ENCODE measurements around the gene RASGRP1.

The RASGRP1 gene

GRCh38 chr15:38474155-38474757 is 90.4 kb downstream of the RASGRP1 start:
- H3K4me3 ChIP-seq (replicated peaks; ENCODE audit: low read depth, low read length): no peak overlapping the region
- peak; percentile 17 for DNase-seq (ENCODE audit: extremely low read depth, insufficient read length)
- no peaks in the 10 kb centered on the region for H3K27me3 ChIP-seq (replicated peaks; ENCODE audit: control insufficient read depth, insufficient read depth, low read length)
- peaks cover 8% of the 10 kb centered on the region for H3K36me3 ChIP-seq (ENCODE audit: control insufficient read depth, insufficient read depth, low read length)
- TF ChIP-seq, protein P1, sequence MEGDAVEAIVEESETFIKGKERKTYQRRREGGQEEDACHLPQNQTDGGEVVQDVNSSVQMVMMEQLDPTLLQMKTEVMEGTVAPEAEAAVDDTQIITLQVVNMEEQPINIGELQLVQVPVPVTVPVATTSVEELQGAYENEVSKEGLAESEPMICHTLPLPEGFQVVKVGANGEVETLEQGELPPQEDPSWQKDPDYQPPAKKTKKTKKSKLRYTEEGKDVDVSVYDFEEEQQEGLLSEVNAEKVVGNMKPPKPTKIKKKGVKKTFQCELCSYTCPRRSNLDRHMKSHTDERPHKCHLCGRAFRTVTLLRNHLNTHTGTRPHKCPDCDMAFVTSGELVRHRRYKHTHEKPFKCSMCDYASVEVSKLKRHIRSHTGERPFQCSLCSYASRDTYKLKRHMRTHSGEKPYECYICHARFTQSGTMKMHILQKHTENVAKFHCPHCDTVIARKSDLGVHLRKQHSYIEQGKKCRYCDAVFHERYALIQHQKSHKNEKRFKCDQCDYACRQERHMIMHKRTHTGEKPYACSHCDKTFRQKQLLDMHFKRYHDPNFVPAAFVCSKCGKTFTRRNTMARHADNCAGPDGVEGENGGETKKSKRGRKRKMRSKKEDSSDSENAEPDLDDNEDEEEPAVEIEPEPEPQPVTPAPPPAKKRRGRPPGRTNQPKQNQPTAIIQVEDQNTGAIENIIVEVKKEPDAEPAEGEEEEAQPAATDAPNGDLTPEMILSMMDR (IDR thresholded peaks at IDR 0.05; ENCODE audit: insufficient read depth, low read length, poor library complexity, severe bottlenecking): peak; percentile 71

DNA sequence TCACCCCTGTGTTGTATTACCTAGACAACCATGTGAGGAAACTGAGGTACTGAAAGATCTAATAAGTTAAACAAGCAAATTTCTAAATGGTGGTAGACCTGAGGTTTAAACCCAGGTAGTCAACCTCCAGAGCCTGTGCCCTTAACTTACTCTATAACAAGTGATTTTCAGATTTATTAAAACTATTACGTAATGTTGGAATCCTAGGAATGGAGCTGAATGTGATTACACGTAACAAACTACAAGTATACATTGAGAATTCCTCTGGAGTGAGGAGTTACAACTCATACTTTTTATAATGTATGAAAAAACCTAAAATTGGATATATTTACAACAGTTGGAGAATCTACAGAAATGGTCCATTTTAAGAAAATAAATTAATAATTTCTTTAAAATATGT is 92.6 kb downstream of the RASGRP1 start:
- Histone ChIP-seq H3K36me3 (ENCODE audit: control insufficient read depth, insufficient read depth, low read length) (peaks cover 4% of the 10 kb centered on the region), H3K4me3 (replicated peaks; ENCODE audit: low read depth, low read length) (no peak overlapping the region), H3K27me3 (replicated peaks; ENCODE audit: control insufficient read depth, insufficient read depth, low read length) (no peaks in the 10 kb centered on the region)
- no peak for DNase-seq (ENCODE audit: extremely low read depth, insufficient read length)
- TF ChIP-seq, protein P1 (IDR thresholded peaks at IDR 0.05; ENCODE audit: insufficient read depth, low read length, poor library complexity, severe bottlenecking): no peak

DNA sequence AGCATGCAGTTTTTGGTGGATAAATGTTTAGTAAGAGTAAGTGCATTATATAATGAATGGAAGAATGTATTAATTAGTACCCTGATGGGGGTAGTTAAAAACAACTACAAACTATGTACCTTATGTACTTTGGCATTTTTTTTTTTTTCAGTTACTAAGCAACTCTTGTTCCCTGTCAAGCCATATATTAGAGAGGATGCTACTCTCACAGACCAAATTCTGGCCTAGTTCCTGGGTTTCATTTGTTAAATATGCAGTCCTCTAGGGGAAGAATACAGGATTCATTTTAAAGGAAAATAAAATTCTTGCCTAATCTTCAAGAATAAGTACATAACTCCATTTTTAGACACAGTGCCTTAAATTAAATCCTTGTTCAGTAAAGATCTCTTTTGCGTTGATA is 93.8 kb downstream of the RASGRP1 start:
- DNase-seq (ENCODE audit: extremely low read depth, insufficient read length): no peak
- peaks cover 3% of the 10 kb centered on the region for H3K36me3 ChIP-seq (ENCODE audit: control insufficient read depth, insufficient read depth, low read length)
- TF ChIP-seq, protein P1 (IDR thresholded peaks at IDR 0.05; ENCODE audit: insufficient read depth, low read length, poor library complexity, severe bottlenecking): no peak
- H3K4me3 ChIP-seq (replicated peaks; ENCODE audit: low read depth, low read length): no peak overlapping the region
- H3K27me3 ChIP-seq (replicated peaks; ENCODE audit: control insufficient read depth, insufficient read depth, low read length): no peaks in the 10 kb centered on the region

DNA sequence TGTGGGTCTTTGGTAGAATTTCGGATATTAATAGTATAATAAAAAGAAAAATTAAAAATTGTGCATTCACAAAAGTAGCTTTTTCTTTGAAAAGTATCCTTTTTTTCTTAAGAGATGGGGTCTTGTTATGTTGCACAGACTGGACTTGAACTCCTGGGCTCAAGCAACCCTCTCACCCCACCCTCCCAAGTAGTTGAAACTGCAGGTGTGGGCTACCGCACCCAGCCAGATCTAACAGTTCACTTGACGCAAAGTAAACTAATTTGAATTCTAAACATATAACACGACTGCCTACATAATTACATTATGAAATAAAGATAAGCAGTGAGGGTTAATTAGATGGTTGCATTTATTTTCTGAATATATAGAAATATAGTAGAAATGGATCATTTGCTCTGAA is 99.9 kb downstream of the RASGRP1 start:
- no peak overlapping the region for H3K4me3 ChIP-seq (replicated peaks; ENCODE audit: low read depth, low read length)
- TF ChIP-seq, protein P1 (IDR thresholded peaks at IDR 0.05; ENCODE audit: insufficient read depth, low read length, poor library complexity, severe bottlenecking): no peak
- no peaks in the 10 kb centered on the region for H3K27me3 ChIP-seq (replicated peaks; ENCODE audit: control insufficient read depth, insufficient read depth, low read length)
- DNase-seq (ENCODE audit: extremely low read depth, insufficient read length): no peak
- no peaks in the 10 kb centered on the region for H3K36me3 ChIP-seq (ENCODE audit: control insufficient read depth, insufficient read depth, low read length)

GRCh38 chr15:38463893-38464292 is 100.7 kb downstream of the RASGRP1 start:
- DNase-seq (ENCODE audit: extremely low read depth, insufficient read length): no peak
- TF ChIP-seq, protein P1 (IDR thresholded peaks at IDR 0.05; ENCODE audit: insufficient read depth, low read length, poor library complexity, severe bottlenecking): no peak
- Histone ChIP-seq H3K27me3 (replicated peaks; ENCODE audit: control insufficient read depth, insufficient read depth, low read length) (no peaks in the 10 kb centered on the region), H3K36me3 (ENCODE audit: control insufficient read depth, insufficient read depth, low read length) (peaks cover 2% of the 10 kb centered on the region), H3K4me3 (replicated peaks; ENCODE audit: low read depth, low read length) (no peak overlapping the region)
